Measurements from ENCODE around the gene PFDN1. TPM values are rescaled to one million over a fixed set of nuclear protein-coding genes. Genes with fewer than 3 reads are reported as not detected.

The PFDN1 gene
- total and polyA plus RNA-seq, 9 of the 15 experiments (the other 6 are each of a cell fraction or from before 2014, with no cell fraction given) = 45.5 to 215 (median 78.0) TPM

GRCh38 chr5:140302786-140303639 is at the start of gene PFDN1 (continued):
- TF ChIP-seq, protein P1, sequence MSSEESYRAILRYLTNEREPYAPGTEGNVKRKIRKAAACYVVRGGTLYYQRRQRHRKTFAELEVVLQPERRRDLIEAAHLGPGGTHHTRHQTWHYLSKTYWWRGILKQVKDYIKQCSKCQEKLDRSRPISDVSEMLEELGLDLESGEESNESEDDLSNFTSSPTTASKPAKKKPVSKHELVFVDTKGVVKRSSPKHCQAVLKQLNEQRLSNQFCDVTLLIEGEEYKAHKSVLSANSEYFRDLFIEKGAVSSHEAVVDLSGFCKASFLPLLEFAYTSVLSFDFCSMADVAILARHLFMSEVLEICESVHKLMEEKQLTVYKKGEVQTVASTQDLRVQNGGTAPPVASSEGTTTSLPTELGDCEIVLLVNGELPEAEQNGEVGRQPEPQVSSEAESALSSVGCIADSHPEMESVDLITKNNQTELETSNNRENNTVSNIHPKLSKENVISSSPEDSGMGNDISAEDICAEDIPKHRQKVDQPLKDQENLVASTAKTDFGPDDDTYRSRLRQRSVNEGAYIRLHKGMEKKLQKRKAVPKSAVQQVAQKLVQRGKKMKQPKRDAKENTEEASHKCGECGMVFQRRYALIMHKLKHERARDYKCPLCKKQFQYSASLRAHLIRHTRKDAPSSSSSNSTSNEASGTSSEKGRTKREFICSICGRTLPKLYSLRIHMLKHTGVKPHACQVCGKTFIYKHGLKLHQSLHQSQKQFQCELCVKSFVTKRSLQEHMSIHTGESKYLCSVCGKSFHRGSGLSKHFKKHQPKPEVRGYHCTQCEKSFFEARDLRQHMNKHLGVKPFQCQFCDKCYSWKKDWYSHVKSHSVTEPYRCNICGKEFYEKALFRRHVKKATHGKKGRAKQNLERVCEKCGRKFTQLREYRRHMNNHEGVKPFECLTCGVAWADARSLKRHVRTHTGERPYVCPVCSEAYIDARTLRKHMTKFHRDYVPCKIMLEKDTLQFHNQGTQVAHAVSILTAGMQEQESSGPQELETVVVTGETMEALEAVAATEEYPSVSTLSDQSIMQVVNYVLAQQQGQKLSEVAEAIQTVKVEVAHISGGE (CRISPR knock-in tag; IDR thresholded peaks at IDR 0.05) = no peak; a peak in 1 of 6 replicates
- TF ChIP-seq XRCC4 (IDR thresholded peaks at IDR 0.05; ENCODE audit: extremely low read depth, insufficient read depth, insufficient read length) = no peak
- TF ChIP-seq ZNF436 (CRISPR knock-in tag; IDR thresholded peaks at IDR 0.05) = no peak
- no peak for TF ChIP-seq SP1 (CRISPR knock-in tag; IDR thresholded peaks at IDR 0.05)
- TF ChIP-seq, protein P2, sequence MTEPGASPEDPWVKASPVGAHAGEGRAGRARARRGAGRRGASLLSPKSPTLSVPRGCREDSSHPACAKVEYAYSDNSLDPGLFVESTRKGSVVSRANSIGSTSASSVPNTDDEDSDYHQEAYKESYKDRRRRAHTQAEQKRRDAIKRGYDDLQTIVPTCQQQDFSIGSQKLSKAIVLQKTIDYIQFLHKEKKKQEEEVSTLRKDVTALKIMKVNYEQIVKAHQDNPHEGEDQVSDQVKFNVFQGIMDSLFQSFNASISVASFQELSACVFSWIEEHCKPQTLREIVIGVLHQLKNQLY (CRISPR knock-in tag; conservative IDR thresholded peaks at IDR 0.05) = no peak
- TF ChIP-seq ZNF232 (CRISPR knock-in tag; IDR thresholded peaks at IDR 0.05) = no peak
- no peak for TF ChIP-seq ZNF408 (CRISPR knock-in tag; IDR thresholded peaks at IDR 0.05; ENCODE audit: low read depth)
- TF ChIP-seq DIDO1 (tag; IDR thresholded peaks at IDR 0.05; ENCODE audit: low read depth) = peak; percentile 36; the same call in 1 of the 2 replicates
- TF ChIP-seq ZNF407 (IDR thresholded peaks at IDR 0.05; ENCODE audit: low read depth) = no peak
- no peak for TF ChIP-seq ELF2 (CRISPR knock-in tag; IDR thresholded peaks at IDR 0.05)
- no peak for TF ChIP-seq EWSR1 (IDR thresholded peaks at IDR 0.05; ENCODE audit: borderline replicate concordance, low read depth, partially characterized antibody)
- no peak for TF ChIP-seq ZNF184 (CRISPR knock-in tag; IDR thresholded peaks at IDR 0.05)
- peak; percentile 77 for TF ChIP-seq FOXM1 (IDR thresholded peaks at IDR 0.05; ENCODE audit: low read depth)
- no peak for TF ChIP-seq FOXM1 (CRISPR knock-in tag; IDR thresholded peaks at IDR 0.05; ENCODE audit: low read depth)

Measured in K562 (cell line).